NOMO-1 (cell line): Measurements from ENCODE around the gene RBL2.

Experiments
- DNase-seq, 2 experiments: peaks; one replicate each; lab custom pipeline; 2025; ENCODE audit not compliant: unreplicated experiment in 2 of 2; lab: John Stamatoyannopoulos, UW

Gene RBL2

GRCh38 chr16:53446090-53446489, 11.8 kb downstream of the RBL2 start:
- no peak for DNase-seq

GRCh38 chr16:53449816-53450517, 15.7 kb downstream of the RBL2 start:
- no peak for DNase-seq

GRCh38 chr16:53453928-53454327, 19.7 kb downstream of the RBL2 start:
- DNase-seq = no peak

DNA sequence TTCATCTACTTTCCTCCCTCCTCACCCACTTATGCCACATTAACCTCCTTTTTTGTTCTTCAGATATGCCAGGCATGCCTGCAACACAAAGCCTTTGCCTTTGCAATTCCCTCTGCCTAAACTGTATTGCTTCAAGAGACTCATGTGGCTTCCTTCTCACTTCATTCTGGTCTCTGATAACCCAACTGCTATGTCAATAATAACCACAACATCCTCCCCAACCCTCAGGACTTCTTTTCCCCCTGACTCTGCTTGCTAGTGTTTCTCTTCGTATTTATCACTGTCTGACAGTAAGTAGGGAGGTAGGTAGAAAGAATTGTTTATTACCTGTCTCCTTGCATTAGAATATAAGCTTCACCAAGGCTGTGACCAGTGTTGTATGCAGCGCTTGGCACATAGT, 22.4 kb downstream of the RBL2 start:
- no peak for DNase-seq

DNA sequence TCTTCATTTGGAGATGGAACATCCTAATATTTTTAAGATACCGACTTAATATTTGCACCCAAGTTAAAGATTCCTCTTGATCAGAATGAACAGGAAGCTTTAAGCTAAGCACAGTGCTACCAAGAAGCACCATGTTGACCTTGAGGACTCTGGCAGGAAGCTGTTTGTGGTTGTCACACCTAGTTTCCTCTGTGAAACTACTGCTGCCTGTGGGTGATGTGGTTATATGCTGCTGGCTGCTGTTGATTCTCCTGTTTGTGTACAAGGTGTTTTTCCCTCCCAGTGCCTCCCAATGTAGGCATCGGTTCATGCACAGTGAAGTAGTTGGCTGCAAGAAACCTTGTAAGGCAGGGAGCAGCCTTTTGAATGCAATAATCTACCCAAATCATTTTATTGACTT, 23.4 kb downstream of the RBL2 start:
- DNase-seq = no peak

DNA sequence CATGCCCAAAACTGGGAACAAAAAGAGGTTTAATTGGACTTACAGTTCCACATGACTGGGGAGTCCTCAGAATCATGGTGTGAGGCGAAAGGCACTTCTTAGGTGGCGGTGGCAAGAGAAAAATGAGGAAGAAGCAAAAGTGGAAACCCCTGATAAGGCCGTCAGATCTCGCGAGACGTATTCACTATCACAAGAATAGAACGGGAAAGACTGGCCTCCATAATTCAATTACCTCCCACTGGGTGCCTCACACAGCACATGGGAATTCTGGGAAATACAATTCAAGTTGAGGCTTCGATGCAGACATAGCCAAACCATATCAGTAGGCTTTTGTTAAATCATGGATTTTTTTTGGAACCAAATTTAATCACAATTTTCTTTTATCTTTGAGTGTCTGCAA, 24.4 kb downstream of the RBL2 start:
- DNase-seq = no peak

DNA sequence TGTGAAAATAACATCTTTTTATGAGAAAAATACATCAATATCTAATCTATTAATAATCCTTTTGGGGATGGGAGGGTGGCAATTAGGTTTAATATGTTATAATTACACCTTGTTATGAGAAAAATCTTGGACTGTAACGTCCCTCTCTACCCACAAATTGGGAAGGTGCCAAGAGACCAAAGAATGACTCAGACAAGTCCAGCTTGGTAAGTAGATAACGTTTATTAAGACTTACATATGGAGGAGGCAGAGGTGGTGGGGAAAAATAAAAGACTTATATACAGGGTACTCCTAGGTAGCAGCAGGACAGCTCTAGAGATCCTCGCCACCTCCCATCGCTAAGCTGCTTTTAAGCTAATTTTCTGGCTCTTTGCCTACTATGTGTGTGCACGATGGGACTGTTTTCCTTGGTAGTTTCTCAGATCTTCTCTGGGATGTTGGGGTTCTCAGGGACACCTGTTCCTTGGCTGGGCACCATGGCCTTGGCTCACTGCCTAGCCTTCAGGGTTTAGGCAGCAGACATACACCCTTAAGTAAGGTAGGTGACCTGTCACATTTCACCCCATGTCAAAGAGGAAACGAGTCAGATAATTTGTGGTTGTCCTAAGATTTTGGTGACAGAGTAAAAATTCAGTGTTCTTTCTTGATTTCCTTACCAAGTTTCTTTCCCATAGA, 31.5 kb downstream of the RBL2 start:
- DNase-seq = no peak

GRCh38 chr16:53476867-53477266, 42.6 kb downstream of the RBL2 start:
- DNase-seq = no peak

- DNase-seq = no peak
These were observed 44.7 kb downstream of the RBL2 start for GRCh38 chr16:53478965-53479364.

DNA sequence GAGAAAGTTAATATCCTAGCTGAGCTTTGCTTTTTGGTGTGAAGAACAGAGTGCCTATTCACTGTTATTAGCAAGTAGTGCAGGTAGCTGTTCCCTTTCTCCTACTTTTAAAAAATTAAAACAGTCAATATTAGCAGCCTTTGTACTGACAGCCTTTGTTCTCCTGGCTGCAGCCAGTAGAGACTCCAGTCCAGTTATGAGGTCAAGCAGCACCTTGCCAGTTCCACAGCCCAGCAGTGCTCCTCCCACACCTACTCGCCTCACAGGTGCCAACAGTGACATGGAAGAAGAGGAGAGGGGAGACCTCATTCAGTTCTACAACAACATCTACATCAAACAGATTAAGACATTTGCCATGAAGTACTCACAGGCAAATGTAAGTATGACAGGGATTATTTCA, 46.1 kb downstream of the RBL2 start:
- no peak for DNase-seq

DNA sequence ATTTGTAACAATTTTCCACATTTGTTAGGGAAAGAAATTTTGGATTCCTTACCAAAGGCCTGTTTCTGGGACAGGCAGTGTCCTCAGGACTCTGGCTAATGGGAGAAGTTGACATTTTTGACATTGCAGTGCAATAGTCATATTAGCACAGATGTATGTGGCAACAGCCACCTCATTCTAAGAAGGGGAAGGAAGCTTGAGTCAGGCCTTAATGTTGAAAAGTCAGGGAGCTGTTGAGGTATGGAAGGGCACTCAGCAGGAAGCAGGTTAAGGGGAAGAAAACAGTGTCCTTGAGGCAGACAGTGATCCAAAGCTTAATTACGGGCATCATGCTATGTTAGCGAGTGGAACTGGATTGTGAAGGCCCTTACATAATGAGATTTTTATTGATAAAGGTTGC, 47.9 kb downstream of the RBL2 start:
- peak; percentile 78 to 91 for DNase-seq

GRCh38 chr16:53484542-53484941, 50.3 kb downstream of the RBL2 start:
- no peak for DNase-seq

GRCh38 chr16:53486230-53486629, 52.0 kb downstream of the RBL2 start:
- DNase-seq = no peak

- DNase-seq = no peak
These were observed 55.5 kb downstream of the RBL2 start for GRCh38 chr16:53489755-53490154.

DNA sequence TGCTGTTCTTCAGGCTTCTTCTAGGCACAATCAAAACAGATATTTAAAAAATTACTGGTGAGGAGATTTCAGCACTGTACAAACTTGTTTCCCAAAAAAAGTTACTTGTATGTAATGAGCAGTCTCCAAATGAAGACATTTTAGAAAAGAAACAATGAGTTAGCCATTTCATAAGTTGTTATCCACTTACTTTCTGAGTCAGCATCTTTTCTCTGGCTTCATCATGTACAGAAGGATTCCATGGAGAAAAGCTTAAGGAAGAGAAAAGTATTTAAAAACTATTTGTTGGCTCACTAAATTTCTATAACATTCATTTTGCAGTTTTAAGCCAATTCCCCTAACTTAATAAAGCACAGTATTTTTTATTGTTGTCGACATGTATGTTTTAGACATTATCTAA, 58.2 kb downstream of the RBL2 start:
- no peak for DNase-seq

DNA sequence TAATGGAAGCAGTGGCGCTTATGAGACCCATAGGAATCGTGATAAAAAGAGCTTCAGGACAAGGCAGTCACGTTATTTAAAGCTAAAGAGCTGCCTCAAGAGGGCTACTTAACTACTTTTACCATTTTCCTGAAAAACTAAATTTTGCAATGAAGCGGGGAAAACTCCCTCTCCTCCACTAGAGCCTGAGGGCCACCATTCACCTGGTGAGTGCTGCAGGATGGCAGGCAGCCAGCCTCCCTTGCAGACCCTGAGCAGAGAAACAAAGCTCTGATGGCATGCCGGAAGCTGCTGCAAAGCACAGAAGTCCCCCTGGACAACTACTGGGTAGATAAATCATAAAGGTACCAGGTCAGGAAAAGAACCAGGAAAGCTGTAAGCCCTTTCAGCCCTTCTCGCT, 60.4 kb downstream of the RBL2 start:
- no peak for DNase-seq

GRCh38 chr16:53495325-53495724, 61.1 kb downstream of the RBL2 start:
- no peak for DNase-seq

- DNase-seq = no peak
These were observed 64.7 kb downstream of the RBL2 start for GRCh38 chr16:53498984-53499383.

DNA sequence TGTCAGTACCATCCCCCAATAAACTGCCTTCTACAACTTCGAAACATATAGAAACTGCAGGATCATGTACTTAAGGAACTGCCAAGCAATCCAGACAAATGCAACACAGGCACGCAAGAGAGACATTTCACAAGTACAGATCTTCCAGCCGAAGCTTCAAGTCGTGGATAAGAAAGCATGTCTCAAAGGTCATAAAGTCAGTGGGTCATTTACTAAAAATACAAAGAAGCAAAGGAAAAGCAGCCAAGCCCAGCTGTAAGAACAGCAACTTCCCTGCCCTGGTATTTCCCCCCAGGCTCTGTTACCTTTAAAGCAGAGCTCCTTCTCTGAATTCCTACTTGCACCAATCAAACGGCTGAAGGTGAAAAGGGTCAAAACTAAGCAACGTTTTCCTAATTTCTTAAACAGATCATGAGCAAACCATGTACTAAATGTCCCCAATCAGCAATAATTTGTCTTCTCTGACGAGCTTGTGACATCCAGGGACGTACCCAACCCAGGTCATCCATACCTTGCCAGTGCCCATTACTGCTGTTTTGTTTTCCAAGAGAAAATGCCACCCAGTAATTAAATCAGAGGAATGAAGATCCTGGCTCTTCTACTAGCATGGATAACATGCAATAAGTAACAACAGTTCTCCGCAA, 67.1 kb downstream of the RBL2 start:
- peak; percentile 47 to 70 for DNase-seq

DNA sequence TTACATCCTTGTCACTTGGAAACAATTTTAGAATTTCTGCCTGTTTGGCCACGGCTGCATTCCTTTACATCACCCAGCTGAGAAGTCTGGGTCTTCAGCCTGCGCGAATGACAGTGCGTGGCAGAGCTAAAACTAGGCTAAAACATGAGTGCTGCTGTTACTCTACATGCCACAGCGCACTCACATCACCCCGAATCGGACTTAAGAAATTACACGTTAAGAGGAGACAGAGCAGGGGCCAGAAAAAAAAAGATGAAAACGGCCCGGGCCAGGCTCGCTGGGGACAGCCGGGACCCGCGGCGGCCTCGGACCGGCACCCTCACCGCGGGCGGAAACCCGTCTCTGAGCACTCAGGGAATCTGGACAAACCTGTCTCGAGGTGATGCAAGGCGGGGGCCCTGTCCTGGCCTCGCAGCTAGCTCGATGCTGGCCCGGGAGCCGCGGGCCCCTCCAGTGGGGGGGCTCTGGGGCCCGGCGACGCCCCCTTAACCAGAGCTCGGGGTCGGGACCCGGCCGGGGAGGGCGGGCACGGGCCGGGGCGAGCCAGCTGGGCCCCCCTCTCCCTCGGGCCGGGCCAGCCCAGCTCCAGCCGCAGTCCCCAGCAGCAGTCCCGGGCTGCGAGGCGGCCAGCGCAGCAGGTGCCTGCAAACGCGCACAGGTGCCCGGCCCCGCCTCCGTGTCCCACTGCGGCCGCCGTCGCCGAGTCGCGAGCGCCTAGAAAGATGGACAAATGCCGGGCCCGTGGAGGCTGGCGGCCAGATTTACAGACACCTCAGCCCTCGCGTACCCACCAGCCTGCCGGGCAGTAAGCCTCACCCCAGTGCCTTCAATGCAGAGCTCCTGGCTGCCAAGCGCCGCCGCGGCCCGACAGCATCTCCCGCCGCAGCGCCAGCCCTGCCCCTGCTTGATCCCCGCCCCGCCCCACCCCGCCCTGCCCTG, 68.3 kb downstream of the RBL2 start, which contains the start of gene AKTIP:
Gene AKTIP (minus strand): TSS at position 879 of the 939 bp plus-strand sequence. CDS start 2,950 bp downstream, outside the sequence.
- peak; percentile 4 to 63 for DNase-seq
